Skeletal muscle satellite cell (primary cell): Measurements from ENCODE around the gene KLK2.

ENCODE experiments used
- H3K27me3 ChIP-seq: 2 replicates; pipeline ENCODE4 v1.7.0; 2013; ENCODE audit warnings: low read length; ENCODE audit not compliant: control insufficient read depth, insufficient read depth
- H3K36me3 ChIP-seq: 2 replicates; pipeline ENCODE4 v1.7.0; 2013; ENCODE audit warnings: mild to moderate bottlenecking, control low read depth, low read length; ENCODE audit not compliant: insufficient read depth
- H3K4me1 ChIP-seq: 2 replicates; pipeline ENCODE4 v1.7.0; 2013; ENCODE audit warnings: low read length; ENCODE audit not compliant: control insufficient read depth, insufficient read depth
- H3K4me2 ChIP-seq: 2 replicates; pipeline ENCODE4 v1.7.0; 2013; ENCODE audit warnings: mild to moderate bottlenecking, low read length
- H3K4me3 ChIP-seq: 2 replicates; pipeline ENCODE4 v1.7.0; 2013; ENCODE audit warnings: low read length
- H3K9ac ChIP-seq: 2 replicates; pipeline ENCODE4 v1.7.0; 2013; ENCODE audit warnings: mild to moderate bottlenecking, low read depth, low read length, moderate library complexity
- H3K9me3 ChIP-seq: replicated peaks from 2 replicates; pipeline ENCODE4 v1.7.0; 2013; ENCODE audit warnings: mild to moderate bottlenecking, control low read depth, low read length

The KLK2 gene

GRCh38 chr19:50897191-50897607 lies 24.0 kb downstream of the KLK2 start:
- Histone ChIP-seq H3K4me3 (no peak overlapping the region), H3K36me3 (no peaks in the 10 kb centered on the region), H3K4me1 (no peaks in the 10 kb centered on the region), H3K9ac (no peak overlapping the region), H3K27me3 (no peaks in the 10 kb centered on the region), H3K9me3 (no peaks in the 10 kb centered on the region), H3K4me2 (no peak overlapping the region)

GRCh38 chr19:50897612-50898011 lies 24.4 kb downstream of the KLK2 start:
- Histone ChIP-seq H3K9me3 (no peaks in the 10 kb centered on the region), H3K9ac (no peak overlapping the region), H3K4me2 (no peak overlapping the region), H3K4me3 (no peak overlapping the region), H3K36me3 (no peaks in the 10 kb centered on the region), H3K27me3 (no peaks in the 10 kb centered on the region), H3K4me1 (no peaks in the 10 kb centered on the region)

GRCh38 chr19:50898018-50898417 lies 24.8 kb downstream of the KLK2 start:
- no peak overlapping the region for H3K9ac ChIP-seq
- no peaks in the 10 kb centered on the region for H3K27me3 ChIP-seq

GRCh38 chr19:50899569-50899968 lies 26.3 kb downstream of the KLK2 start:
- no peak overlapping the region for H3K4me3 ChIP-seq
- H3K36me3 ChIP-seq, result no peaks in the 10 kb centered on the region
- no peak overlapping the region for H3K4me2 ChIP-seq
- no peaks in the 10 kb centered on the region for H3K4me1 ChIP-seq
- no peaks in the 10 kb centered on the region for H3K9me3 ChIP-seq
- H3K9ac ChIP-seq, result no peak overlapping the region
- H3K27me3 ChIP-seq, result no peaks in the 10 kb centered on the region

More at GRCh38 chr19:50898018-50898417, 24.8 kb downstream of the KLK2 start:
- Histone ChIP-seq H3K9me3 (no peaks in the 10 kb centered on the region), H3K36me3 (no peaks in the 10 kb centered on the region), H3K4me1 (no peaks in the 10 kb centered on the region), H3K4me3 (no peak overlapping the region), H3K4me2 (no peak overlapping the region)

- Histone ChIP-seq H3K36me3 (no peaks in the 10 kb centered on the region), H3K27me3 (no peaks in the 10 kb centered on the region), H3K4me1 (no peaks in the 10 kb centered on the region), H3K4me2 (no peak overlapping the region), H3K9ac (no peak overlapping the region), H3K9me3 (no peaks in the 10 kb centered on the region), H3K4me3 (no peak overlapping the region)
Measured at GRCh38 chr19:50902640-50903039, 29.4 kb downstream of the KLK2 start.

GRCh38 chr19:50906217-50906616 lies 33.0 kb downstream of the KLK2 start:
- H3K27me3 ChIP-seq, result no peaks in the 10 kb centered on the region
- no peak overlapping the region for H3K9ac ChIP-seq
- H3K9me3 ChIP-seq, result no peaks in the 10 kb centered on the region
- H3K4me3 ChIP-seq, result no peak overlapping the region
- no peak overlapping the region for H3K4me2 ChIP-seq
- H3K36me3 ChIP-seq, result no peaks in the 10 kb centered on the region
- no peaks in the 10 kb centered on the region for H3K4me1 ChIP-seq

GRCh38 chr19:50908336-50908735 lies 35.1 kb downstream of the KLK2 start:
- H3K9ac ChIP-seq, result no peak overlapping the region
- no peaks in the 10 kb centered on the region for H3K36me3 ChIP-seq
- no peak overlapping the region for H3K4me2 ChIP-seq
- H3K27me3 ChIP-seq, result peaks cover 3% of the 10 kb centered on the region
- H3K4me3 ChIP-seq, result no peak overlapping the region
- no peaks in the 10 kb centered on the region for H3K4me1 ChIP-seq
- H3K9me3 ChIP-seq, result no peaks in the 10 kb centered on the region

GRCh38 chr19:50909240-50910070 lies 36.2 kb downstream of the KLK2 start:
- Histone ChIP-seq H3K4me1 (no peaks in the 10 kb centered on the region), H3K36me3 (no peaks in the 10 kb centered on the region), H3K27me3 (peaks cover 3% of the 10 kb centered on the region), H3K9me3 (no peaks in the 10 kb centered on the region), H3K9ac (no peak overlapping the region), H3K4me3 (no peak overlapping the region), H3K4me2 (no peak overlapping the region)

- Histone ChIP-seq H3K4me3 (no peak overlapping the region), H3K27me3 (peaks cover 3% of the 10 kb centered on the region), H3K9ac (no peak overlapping the region), H3K4me1 (no peaks in the 10 kb centered on the region), H3K4me2 (no peak overlapping the region), H3K36me3 (no peaks in the 10 kb centered on the region), H3K9me3 (no peaks in the 10 kb centered on the region)
Measured at GRCh38 chr19:50910722-50911121, 37.5 kb downstream of the KLK2 start.

- H3K9ac ChIP-seq, result no peak within 1 kb of the TSS
- no peak within 1 kb of the TSS for H3K4me3 ChIP-seq
- H3K27me3 ChIP-seq, result peaks cover 3% of the 10 kb centered on the region
- H3K9me3 ChIP-seq, result no peaks in the 10 kb centered on the region
- no peaks in the 10 kb centered on the region for H3K36me3 ChIP-seq
- H3K4me2 ChIP-seq, result no peak within 1 kb of the TSS
- H3K4me1 ChIP-seq, result no peaks in the 10 kb centered on the region
Measured at GRCh38 chr19:50911206-50912101, 38.2 kb downstream of the KLK2 start, which contains the start of gene KLK4. Gene KLK4, minus strand, starts transcription at chr19:50911395. Its CDS starts 657 bp downstream, at chr19:50910738.

GRCh38 chr19:50912102-50912599 lies 38.9 kb downstream of the KLK2 start:
- Histone ChIP-seq H3K4me3 (no peak overlapping the region), H3K9me3 (no peaks in the 10 kb centered on the region), H3K4me1 (no peaks in the 10 kb centered on the region), H3K9ac (no peak overlapping the region), H3K4me2 (no peak overlapping the region), H3K36me3 (no peaks in the 10 kb centered on the region), H3K27me3 (peaks cover 3% of the 10 kb centered on the region)
